AML-193 (cell line): Measurements from ENCODE around the gene PCBD1.

ENCODE experiments used
- DNase-seq, 2 experiments: peaks; one replicate each; lab custom pipeline; 2025; lab: John Stamatoyannopoulos, UW

The PCBD1 gene

DNA sequence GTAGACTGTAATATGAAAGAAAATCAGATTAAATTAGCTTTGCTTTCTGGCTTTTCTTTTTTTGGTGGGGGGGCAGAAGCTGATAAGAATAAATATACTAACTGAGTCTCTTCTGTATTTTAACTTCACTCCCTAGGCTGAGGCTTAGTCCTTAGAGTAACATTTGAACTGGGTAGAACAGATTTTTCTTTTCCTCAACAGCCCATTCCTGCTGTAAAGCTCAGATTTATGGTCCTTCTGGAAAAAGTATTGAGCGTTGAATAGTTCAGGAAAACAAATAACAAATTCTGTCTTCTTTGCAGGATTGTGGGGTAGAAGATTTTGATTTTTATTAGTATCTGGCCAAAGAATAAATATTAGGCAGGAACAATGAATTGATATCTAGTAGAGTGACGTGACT lies 54.8 kb downstream of the PCBD1 start:
- DNase-seq, result no peak
